Measurements from ENCODE around the gene CTSK. TPM values are rescaled to one million over a fixed set of nuclear protein-coding genes. Genes with fewer than 3 reads are reported as not detected.
"Not testable (repeated sequence)": the region's sequence is repeated elsewhere in the genome, so short reads cannot be mapped to it uniquely, and the experiment has no call there.

The CTSK gene
- total RNA-seq, 1 experiment from 2014 or later, result 12.3 TPM

DNA sequence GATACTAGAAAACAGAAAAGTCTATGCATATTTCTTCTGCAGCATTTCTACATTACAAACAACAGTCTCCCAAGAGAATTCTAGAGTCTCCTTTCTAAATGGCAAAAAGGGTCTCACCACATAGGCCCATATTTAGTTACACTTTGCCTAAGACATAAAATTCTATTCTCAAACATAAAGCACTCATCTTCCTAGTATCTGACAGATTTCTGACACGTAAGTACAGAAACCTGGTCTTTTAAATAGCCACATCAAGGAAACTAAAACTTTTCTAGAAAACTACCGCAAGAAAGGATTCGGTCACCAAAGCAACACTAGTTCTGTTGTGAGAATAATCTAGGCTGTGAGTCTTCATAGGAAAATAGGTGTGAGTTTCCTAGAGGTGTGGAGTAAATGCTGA is 33.6 kb upstream of the CTSK start:
- no TSS peak for BruUV-seq (replicated peaks)
- CTCF ChIA-PET, result no interaction called here
- Histone ChIP-seq H3K36me3 (ENCODE audit: insufficient read depth, low read length, poor library complexity, severe bottlenecking) (peaks cover 18% of the 10 kb centered on the region), H3K9me3 (ENCODE audit: low read depth, low read length, poor library complexity, severe bottlenecking) (no peaks in the 10 kb centered on the region), H3K27ac (ENCODE audit: low read depth, low read length, poor library complexity, severe bottlenecking) (no peak overlapping the region), H3K4me3 (ENCODE audit: low read depth, low read length, poor library complexity, severe bottlenecking) (no peak overlapping the region), H3K4me1 (ENCODE audit: insufficient read depth, low read length, poor library complexity, severe bottlenecking) (no peaks in the 10 kb centered on the region), H3K27me3 (replicated peaks; ENCODE audit: insufficient read depth, low read depth, low read length, poor library complexity) (no peaks in the 10 kb centered on the region)
- no peak for DNase-seq (ENCODE audit: low spot score)
- TF ChIP-seq EZH2 (IDR thresholded peaks at IDR 0.05; ENCODE audit: borderline replicate concordance, low read depth, low read length, poor library complexity, severe bottlenecking), result no peak
- TF ChIP-seq CTCF (conservative IDR thresholded peaks at IDR 0.05; ENCODE audit: low read depth, low read length), result no peak
- POLR2A ChIA-PET (ENCODE audit: low non-redundant PET), result no interaction called here
- intact Hi-C loops (cut with micrococcal nuclease; ENCODE audit: unreplicated experiment), result no loop called here

DNA sequence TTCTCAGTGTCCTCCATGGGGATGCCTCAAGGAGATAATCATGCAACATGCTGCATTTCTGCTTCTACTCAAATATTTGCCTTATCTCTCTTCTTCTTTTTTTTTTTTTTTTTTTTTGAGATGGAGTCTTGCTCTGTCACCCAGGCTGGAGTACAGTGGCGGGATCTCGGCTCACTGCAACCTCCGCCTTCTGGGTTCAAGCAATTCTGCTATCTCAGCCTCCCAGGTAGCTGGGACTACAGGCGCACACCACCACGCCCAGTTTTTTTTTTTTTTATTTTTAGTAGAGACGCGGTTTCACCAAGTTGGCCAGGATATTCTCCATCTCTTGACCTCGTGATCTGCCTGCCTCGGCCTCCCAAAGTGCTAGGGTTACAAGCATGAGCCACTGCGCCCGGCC is 32.8 kb upstream of the CTSK start:
- H3K27ac ChIP-seq (ENCODE audit: low read depth, low read length, poor library complexity, severe bottlenecking); intact Hi-C loops (cut with micrococcal nuclease; ENCODE audit: unreplicated experiment); H3K9me3 ChIP-seq (ENCODE audit: low read depth, low read length, poor library complexity, severe bottlenecking); CTCF ChIA-PET; BruUV-seq (replicated peaks); H3K27me3 ChIP-seq (replicated peaks; ENCODE audit: insufficient read depth, low read depth, low read length, poor library complexity); POLR2A ChIA-PET (ENCODE audit: low non-redundant PET); H3K4me3 ChIP-seq (ENCODE audit: low read depth, low read length, poor library complexity, severe bottlenecking); H3K4me1 ChIP-seq (ENCODE audit: insufficient read depth, low read length, poor library complexity, severe bottlenecking); DNase-seq (ENCODE audit: low spot score): not testable (repeated sequence)
- peaks cover 26% of the 10 kb centered on the region for H3K36me3 ChIP-seq (ENCODE audit: insufficient read depth, low read length, poor library complexity, severe bottlenecking)

- Histone ChIP-seq H3K9me3 (ENCODE audit: low read depth, low read length, poor library complexity, severe bottlenecking) (no peaks in the 10 kb centered on the region), H3K27me3 (replicated peaks; ENCODE audit: insufficient read depth, low read depth, low read length, poor library complexity) (no peaks in the 10 kb centered on the region), H3K36me3 (ENCODE audit: insufficient read depth, low read length, poor library complexity, severe bottlenecking) (peaks cover 55% of the 10 kb centered on the region), H3K4me3 (ENCODE audit: low read depth, low read length, poor library complexity, severe bottlenecking) (no peak overlapping the region), H3K27ac (ENCODE audit: low read depth, low read length, poor library complexity, severe bottlenecking) (no peak overlapping the region), H3K4me1 (ENCODE audit: insufficient read depth, low read length, poor library complexity, severe bottlenecking) (no peaks in the 10 kb centered on the region)
- DNase-seq (ENCODE audit: low spot score), result no peak
- intact Hi-C loops (cut with micrococcal nuclease; ENCODE audit: unreplicated experiment), result no loop called here
- POLR2A ChIA-PET (ENCODE audit: low non-redundant PET), result no interaction called here
- BruUV-seq (replicated peaks), result no TSS peak
- CTCF ChIA-PET, result no interaction called here
- TF ChIP-seq CTCF (conservative IDR thresholded peaks at IDR 0.05; ENCODE audit: low read depth, low read length), result no peak
Measured at GRCh38 chr1:150836129-150836773, 28.2 kb upstream of the CTSK start.

DNA sequence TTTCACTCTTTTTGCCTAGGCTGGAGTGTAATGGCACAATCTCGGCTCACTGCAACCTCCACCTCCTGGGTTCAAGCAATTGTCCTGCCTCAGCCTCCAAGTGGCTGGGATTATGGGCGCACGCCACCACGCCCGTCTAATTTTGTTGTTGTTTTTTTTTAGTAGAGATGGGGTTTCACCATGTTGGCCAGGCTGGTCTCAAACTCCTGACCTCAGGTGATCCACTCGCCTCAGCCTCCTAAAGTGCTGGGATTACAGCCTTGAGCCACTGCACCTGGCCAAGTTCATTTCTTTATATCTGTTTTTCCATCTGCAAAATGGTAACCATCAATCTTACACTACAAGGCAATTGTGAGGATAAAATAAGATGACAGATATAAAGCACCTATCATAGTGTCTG is 25.9 kb upstream of the CTSK start:
- H3K27ac ChIP-seq (ENCODE audit: low read depth, low read length, poor library complexity, severe bottlenecking); POLR2A ChIA-PET (ENCODE audit: low non-redundant PET); H3K4me1 ChIP-seq (ENCODE audit: insufficient read depth, low read length, poor library complexity, severe bottlenecking); BruUV-seq (replicated peaks); H3K9me3 ChIP-seq (ENCODE audit: low read depth, low read length, poor library complexity, severe bottlenecking); intact Hi-C loops (cut with micrococcal nuclease; ENCODE audit: unreplicated experiment); DNase-seq (ENCODE audit: low spot score); H3K27me3 ChIP-seq (replicated peaks; ENCODE audit: insufficient read depth, low read depth, low read length, poor library complexity); H3K4me3 ChIP-seq (ENCODE audit: low read depth, low read length, poor library complexity, severe bottlenecking): not testable (repeated sequence)
- H3K36me3 ChIP-seq (ENCODE audit: insufficient read depth, low read length, poor library complexity, severe bottlenecking), result peaks cover 58% of the 10 kb centered on the region
- CTCF ChIA-PET, result interaction anchor here (0.7 kb wide), 1 partner anchor 344 kb away, joined by 3 read pairs; no protein-coding TSS in a partner anchor
